ENCODE measurements around the gene INPP5D.

DNA sequence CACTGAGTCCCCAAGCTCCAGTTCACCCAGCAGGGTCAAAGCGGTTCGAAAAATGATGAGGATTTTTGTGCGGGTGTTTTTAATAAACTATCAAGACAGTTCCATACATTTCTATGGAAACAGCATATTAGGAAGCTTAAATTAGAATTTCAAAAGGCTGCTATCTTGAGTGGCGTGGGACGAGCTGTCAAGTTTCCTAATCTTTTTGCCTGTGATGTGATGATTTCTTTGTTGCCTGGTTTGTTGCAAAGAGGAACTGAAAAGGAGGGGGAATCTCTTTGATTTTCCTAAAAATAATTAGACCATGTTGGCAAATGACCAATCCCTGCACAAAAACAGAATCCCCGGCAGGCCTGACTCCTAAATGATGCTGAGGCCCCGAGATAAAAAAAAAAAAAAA, 125.2 kb downstream of the INPP5D start:
- no peak for TF ChIP-seq GATA2 (IDR thresholded peaks at IDR 0.05; ENCODE audit: low read depth, low read length)
- TF ChIP-seq GATA3 (IDR thresholded peaks at IDR 0.05; ENCODE audit: low read depth, low read length) = no peak

All from SH-SY5Y (cell line).